GM23338 (cell line): ENCODE results near the gene GGT7. TPM values are rescaled to one million over a fixed set of nuclear protein-coding genes. Genes with fewer than 3 reads are reported as not detected.

Source experiments
- ATAC-seq: fragments of 200-7000 bp; cut with Tn5 transposase; 3 replicates; pipeline ENCODE4 v1.9.1; 2020
- DNase-seq: peaks from one replicate; pipeline ENCODE4 v3.0.0-alpha.2; 2015; ENCODE audit warnings: low spot score
- H2AFZ ChIP-seq: fragments of 200-600 bp; sonication (generic); 2 replicates; pipeline ENCODE4 v1.8.0; 2016; ENCODE audit warnings: antibody characterized with exemption, mild to moderate bottlenecking, moderate library complexity
- H3F3A ChIP-seq: fragments of 200-600 bp; sonication (generic); replicated peaks from 2 replicates; pipeline ENCODE4 v1.8.0; 2017; ENCODE audit warnings: antibody characterized with exemption, mixed run types, low read depth
- H3K27ac ChIP-seq: fragments of 200-600 bp; sonication (generic); 2 replicates; pipeline ENCODE4 v1.6.1; 2016; ENCODE audit warnings: low read depth
- H3K27me3 ChIP-seq: fragments of 200-600 bp; sonication (generic); 2 replicates; pipeline ENCODE4 v1.8.0; 2016; ENCODE audit warnings: mild to moderate bottlenecking, mixed run types, moderate library complexity; ENCODE audit not compliant: insufficient read depth
- H3K36me3 ChIP-seq: fragments of 200-600 bp; sonication (generic); 2 replicates; pipeline ENCODE4 v1.8.0; 2016; ENCODE audit warnings: mild to moderate bottlenecking; ENCODE audit not compliant: insufficient read depth
- H3K4me1 ChIP-seq: fragments of 200-600 bp; sonication (generic); 2 replicates; pipeline ENCODE4 v1.8.0; 2016; ENCODE audit warnings: mild to moderate bottlenecking, moderate library complexity; ENCODE audit not compliant: insufficient read depth
- H3K4me2 ChIP-seq: fragments of 200-600 bp; sonication (generic); 2 replicates; pipeline ENCODE4 v1.7.1; 2017; ENCODE audit warnings: mixed run types
- H3K4me3 ChIP-seq: fragments of 200-600 bp; sonication (generic); 2 replicates; pipeline ENCODE4 v1.6.1; 2016; ENCODE audit warnings: mixed run types
- H3K79me2 ChIP-seq: fragments of 200-600 bp; sonication (generic); replicated peaks from 2 replicates; pipeline ENCODE4 v1.8.0; 2017; ENCODE audit warnings: mild to moderate bottlenecking; ENCODE audit not compliant: insufficient read depth
- H3K9me2 ChIP-seq: fragments of 200-600 bp; sonication (generic); 2 replicates; pipeline ENCODE4 v1.8.0; 2017; ENCODE audit not compliant: insufficient read depth
- H4K20me1 ChIP-seq: fragments of 200-600 bp; sonication (generic); replicated peaks from 2 replicates; pipeline ENCODE4 v1.8.0; 2017; ENCODE audit warnings: mild to moderate bottlenecking; ENCODE audit not compliant: insufficient read depth
- H3K27ac Mint-ChIP-seq: 2 replicates; pipeline ENCODE4 v1.8.0; 2020; ENCODE audit warnings: inconsistent platforms, mild to moderate bottlenecking, moderate library complexity, mixed read lengths
- H3K27me3 Mint-ChIP-seq: 3 replicates; pipeline ENCODE4 v1.8.0; 2022; ENCODE audit warnings: low read depth, mild to moderate bottlenecking, moderate library complexity, mixed read lengths, inconsistent platforms; ENCODE audit not compliant: insufficient read depth, poor library complexity
- H3K36me3 Mint-ChIP-seq: 3 replicates; pipeline ENCODE4 v1.8.0; 2021; ENCODE audit warnings: low read depth, mild to moderate bottlenecking, inconsistent platforms, moderate library complexity, mixed read lengths
- H3K4me1 Mint-ChIP-seq: 3 replicates; pipeline ENCODE4 v1.8.0; 2020; ENCODE audit warnings: mild to moderate bottlenecking, inconsistent platforms, mixed read lengths
- H3K4me3 Mint-ChIP-seq: 3 replicates; pipeline ENCODE4 v1.8.0; 2021; ENCODE audit warnings: moderate library complexity, mild to moderate bottlenecking, inconsistent platforms, mixed read lengths
- H3K9me3 Mint-ChIP-seq: 3 replicates; pipeline ENCODE4 v1.8.0; 2020; ENCODE audit warnings: moderate library complexity, mild to moderate bottlenecking, inconsistent platforms, mixed read lengths
- CREB1 ChIP-seq: fragments of 250-450 bp; sonication (Bioruptor Pico); IDR thresholded peaks from 2 replicates; pipeline ENCODE4 v1.5.0; 2020; ENCODE audit warnings: low read depth, mild to moderate bottlenecking, moderate library complexity
- EZH2 ChIP-seq: fragments of 200-600 bp; sonication (generic); IDR thresholded peaks from one replicate; pipeline ENCODE4 v1.8.0; 2017; ENCODE audit warnings: antibody characterized with exemption, mild to moderate bottlenecking, low read depth; ENCODE audit not compliant: unreplicated experiment
- EZH2phosphoT487 ChIP-seq: fragments of 200-600 bp; sonication (generic); IDR thresholded peaks from one replicate; pipeline ENCODE4 v1.8.1; 2018; ENCODE audit warnings: antibody characterized with exemption; ENCODE audit not compliant: unreplicated experiment
- NANOG ChIP-seq: IDR thresholded peaks from 2 replicates; pipeline ENCODE4 v1.6.1; 2016; ENCODE audit warnings: antibody characterized with exemption, borderline replicate concordance
- STAT1 ChIP-seq: IDR thresholded peaks from one replicate; pipeline ENCODE4 v1.6.1; 2016; ENCODE audit warnings: antibody characterized with exemption; ENCODE audit not compliant: unreplicated experiment
- polyA plus RNA-seq: library from polyadenylated mRNA; unstranded; fragments of >200 nt; fragmentation: Nextera tagmentation; extraction: Ambion mirVana; gene quantifications from 2 replicates; pipeline ENCODE4 v1.2.1, GENCODE V29; 2016
- total RNA-seq: library from RNA; depleted of rRNA; stranded (reverse); fragments of >200 nt; shearing (Covaris generic); gene quantifications from 2 replicates; pipeline ENCODE4 v1.2.3, GENCODE V29; 2014
- TF ChIP-seq, protein P1 (sequence below): fragments of 250-450 bp; sonication (Bioruptor Pico); IDR thresholded peaks from 2 replicates; pipeline ENCODE4 v1.5.0; 2020; ENCODE audit warnings: mild to moderate bottlenecking, moderate library complexity
- TF ChIP-seq, protein P2 (sequence below): IDR thresholded peaks from one replicate; pipeline ENCODE4 v1.6.1; 2018; ENCODE audit warnings: antibody characterized with exemption; ENCODE audit not compliant: unreplicated experiment

GGT7 gene
- total and polyA plus RNA-seq, 2 experiments from 2014 or later, result 23.6 to 24.6 TPM

DNA sequence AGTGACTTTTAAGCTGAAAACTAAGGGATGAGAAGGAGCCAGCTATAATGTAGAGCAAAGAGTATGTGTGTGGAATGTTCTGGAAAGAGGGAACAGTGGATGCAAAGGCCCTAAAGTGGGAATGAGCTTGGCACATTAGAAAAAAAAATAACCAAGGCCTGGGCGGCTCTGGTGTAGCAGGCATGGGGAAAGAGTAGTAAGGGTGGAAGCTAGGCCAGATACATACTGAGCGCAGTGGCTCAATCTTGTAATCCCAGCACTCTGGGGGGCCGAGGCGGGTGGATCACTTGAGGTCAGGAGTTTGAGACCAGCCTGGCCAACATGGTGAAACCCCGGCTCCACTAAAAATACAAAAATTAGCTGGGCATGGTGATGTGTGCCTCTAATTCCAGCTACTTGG lies 8.4 kb downstream of the GGT7 start (continued):
- TF ChIP-seq, protein P1, sequence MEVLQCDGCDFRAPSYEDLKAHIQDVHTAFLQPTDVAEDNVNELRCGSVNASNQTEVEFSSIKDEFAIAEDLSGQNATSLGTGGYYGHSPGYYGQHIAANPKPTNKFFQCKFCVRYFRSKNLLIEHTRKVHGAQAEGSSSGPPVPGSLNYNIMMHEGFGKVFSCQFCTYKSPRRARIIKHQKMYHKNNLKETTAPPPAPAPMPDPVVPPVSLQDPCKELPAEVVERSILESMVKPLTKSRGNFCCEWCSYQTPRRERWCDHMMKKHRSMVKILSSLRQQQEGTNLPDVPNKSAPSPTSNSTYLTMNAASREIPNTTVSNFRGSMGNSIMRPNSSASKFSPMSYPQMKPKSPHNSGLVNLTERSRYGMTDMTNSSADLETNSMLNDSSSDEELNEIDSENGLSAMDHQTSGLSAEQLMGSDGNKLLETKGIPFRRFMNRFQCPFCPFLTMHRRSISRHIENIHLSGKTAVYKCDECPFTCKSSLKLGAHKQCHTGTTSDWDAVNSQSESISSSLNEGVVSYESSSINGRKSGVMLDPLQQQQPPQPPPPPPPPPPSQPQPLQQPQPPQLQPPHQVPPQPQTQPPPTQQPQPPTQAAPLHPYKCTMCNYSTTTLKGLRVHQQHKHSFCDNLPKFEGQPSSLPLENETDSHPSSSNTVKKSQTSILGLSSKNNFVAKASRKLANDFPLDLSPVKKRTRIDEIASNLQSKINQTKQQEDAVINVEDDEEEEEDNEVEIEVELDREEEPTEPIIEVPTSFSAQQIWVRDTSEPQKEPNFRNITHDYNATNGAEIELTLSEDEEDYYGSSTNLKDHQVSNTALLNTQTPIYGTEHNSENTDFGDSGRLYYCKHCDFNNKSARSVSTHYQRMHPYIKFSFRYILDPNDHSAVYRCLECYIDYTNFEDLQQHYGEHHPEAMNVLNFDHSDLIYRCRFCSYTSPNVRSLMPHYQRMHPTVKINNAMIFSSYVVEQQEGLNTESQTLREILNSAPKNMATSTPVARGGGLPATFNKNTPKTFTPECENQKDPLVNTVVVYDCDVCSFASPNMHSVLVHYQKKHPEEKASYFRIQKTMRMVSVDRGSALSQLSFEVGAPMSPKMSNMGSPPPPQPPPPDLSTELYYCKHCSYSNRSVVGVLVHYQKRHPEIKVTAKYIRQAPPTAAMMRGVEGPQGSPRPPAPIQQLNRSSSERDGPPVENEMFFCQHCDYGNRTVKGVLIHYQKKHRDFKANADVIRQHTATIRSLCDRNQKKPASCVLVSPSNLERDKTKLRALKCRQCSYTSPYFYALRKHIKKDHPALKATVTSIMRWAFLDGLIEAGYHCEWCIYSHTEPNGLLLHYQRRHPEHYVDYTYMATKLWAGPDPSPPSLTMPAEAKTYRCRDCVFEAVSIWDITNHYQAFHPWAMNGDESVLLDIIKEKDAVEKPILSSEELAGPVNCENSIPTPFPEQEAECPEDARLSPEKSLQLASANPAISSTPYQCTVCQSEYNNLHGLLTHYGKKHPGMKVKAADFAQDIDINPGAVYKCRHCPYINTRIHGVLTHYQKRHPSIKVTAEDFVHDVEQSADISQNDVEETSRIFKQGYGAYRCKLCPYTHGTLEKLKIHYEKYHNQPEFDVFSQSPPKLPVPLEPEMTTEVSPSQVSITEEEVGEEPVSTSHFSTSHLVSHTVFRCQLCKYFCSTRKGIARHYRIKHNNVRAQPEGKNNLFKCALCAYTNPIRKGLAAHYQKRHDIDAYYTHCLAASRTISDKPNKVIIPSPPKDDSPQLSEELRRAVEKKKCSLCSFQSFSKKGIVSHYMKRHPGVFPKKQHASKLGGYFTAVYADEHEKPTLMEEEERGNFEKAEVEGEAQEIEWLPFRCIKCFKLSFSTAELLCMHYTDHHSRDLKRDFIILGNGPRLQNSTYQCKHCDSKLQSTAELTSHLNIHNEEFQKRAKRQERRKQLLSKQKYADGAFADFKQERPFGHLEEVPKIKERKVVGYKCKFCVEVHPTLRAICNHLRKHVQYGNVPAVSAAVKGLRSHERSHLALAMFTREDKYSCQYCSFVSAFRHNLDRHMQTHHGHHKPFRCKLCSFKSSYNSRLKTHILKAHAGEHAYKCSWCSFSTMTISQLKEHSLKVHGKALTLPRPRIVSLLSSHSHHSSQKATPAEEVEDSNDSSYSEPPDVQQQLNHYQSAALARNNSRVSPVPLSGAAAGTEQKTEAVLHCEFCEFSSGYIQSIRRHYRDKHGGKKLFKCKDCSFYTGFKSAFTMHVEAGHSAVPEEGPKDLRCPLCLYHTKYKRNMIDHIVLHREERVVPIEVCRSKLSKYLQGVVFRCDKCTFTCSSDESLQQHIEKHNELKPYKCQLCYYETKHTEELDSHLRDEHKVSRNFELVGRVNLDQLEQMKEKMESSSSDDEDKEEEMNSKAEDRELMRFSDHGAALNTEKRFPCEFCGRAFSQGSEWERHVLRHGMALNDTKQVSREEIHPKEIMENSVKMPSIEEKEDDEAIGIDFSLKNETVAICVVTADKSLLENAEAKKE, result no peak

- ATAC-seq, result peak; percentile 90
- peaks cover 8% of the 10 kb centered on the region; the same call in 1 of the 2 replicates for H4K20me1 ChIP-seq
- no peak overlapping the region for H3K27ac Mint-ChIP-seq
- H3F3A ChIP-seq, result 0 out of 2 replicates have a peak, but pooled peaks cover 4% of the 10 kb centered on the region
- H2AFZ ChIP-seq, result no peak overlapping the region
- H3K4me2 ChIP-seq, result peak overlapping the region; percentile 82
- H3K4me3 Mint-ChIP-seq, result peak overlapping the region; percentile 65
- H3K9me2 ChIP-seq, result no peaks in the 10 kb centered on the region
- H3K9me3 Mint-ChIP-seq, result no peaks in the 10 kb centered on the region
- peak; percentile 57 for DNase-seq
- H3K79me2 ChIP-seq, result no peaks in the 10 kb centered on the region
- peaks cover 6% of the 10 kb centered on the region for H3K36me3 Mint-ChIP-seq
- H3K27me3 ChIP-seq, result no peaks in the 10 kb centered on the region
- H3K4me3 ChIP-seq, result peak overlapping the region; percentile 53
- no peak for TF ChIP-seq CREB1
- no peak for TF ChIP-seq STAT1
- no peak for TF ChIP-seq EZH2phosphoT487
- TF ChIP-seq, protein P2, sequence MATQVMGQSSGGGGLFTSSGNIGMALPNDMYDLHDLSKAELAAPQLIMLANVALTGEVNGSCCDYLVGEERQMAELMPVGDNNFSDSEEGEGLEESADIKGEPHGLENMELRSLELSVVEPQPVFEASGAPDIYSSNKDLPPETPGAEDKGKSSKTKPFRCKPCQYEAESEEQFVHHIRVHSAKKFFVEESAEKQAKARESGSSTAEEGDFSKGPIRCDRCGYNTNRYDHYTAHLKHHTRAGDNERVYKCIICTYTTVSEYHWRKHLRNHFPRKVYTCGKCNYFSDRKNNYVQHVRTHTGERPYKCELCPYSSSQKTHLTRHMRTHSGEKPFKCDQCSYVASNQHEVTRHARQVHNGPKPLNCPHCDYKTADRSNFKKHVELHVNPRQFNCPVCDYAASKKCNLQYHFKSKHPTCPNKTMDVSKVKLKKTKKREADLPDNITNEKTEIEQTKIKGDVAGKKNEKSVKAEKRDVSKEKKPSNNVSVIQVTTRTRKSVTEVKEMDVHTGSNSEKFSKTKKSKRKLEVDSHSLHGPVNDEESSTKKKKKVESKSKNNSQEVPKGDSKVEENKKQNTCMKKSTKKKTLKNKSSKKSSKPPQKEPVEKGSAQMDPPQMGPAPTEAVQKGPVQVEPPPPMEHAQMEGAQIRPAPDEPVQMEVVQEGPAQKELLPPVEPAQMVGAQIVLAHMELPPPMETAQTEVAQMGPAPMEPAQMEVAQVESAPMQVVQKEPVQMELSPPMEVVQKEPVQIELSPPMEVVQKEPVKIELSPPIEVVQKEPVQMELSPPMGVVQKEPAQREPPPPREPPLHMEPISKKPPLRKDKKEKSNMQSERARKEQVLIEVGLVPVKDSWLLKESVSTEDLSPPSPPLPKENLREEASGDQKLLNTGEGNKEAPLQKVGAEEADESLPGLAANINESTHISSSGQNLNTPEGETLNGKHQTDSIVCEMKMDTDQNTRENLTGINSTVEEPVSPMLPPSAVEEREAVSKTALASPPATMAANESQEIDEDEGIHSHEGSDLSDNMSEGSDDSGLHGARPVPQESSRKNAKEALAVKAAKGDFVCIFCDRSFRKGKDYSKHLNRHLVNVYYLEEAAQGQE, result no peak
- no peak for TF ChIP-seq NANOG
- no peak for TF ChIP-seq EZH2
- peaks cover 11% of the 10 kb centered on the region for H3K27me3 Mint-ChIP-seq
- H3K4me1 ChIP-seq, result peaks cover 8% of the 10 kb centered on the region
- H3K36me3 ChIP-seq, result no peaks in the 10 kb centered on the region; the same call in 1 of the 2 replicates
- peaks cover 16% of the 10 kb centered on the region for H3K4me1 Mint-ChIP-seq
- peak overlapping the region; percentile 39; the same call in 1 of the 2 replicates for H3K27ac ChIP-seq
These were observed 9.2 kb downstream of the GGT7 start for GRCh38 chr20:34863421-34863965.
